HG03159 (cell line): Measurements from ENCODE around the gene LENG1.
"Not testable (repeated sequence)": the region's sequence is repeated elsewhere in the genome, so short reads cannot be mapped to it uniquely, and the experiment has no call there.

ENCODE experiments used
- ATAC-seq: cut with Tn5 transposase; IDR thresholded peaks from one replicate; pipeline ENCODE4 v1.9.1; 2021; ENCODE audit warnings: mild to moderate bottlenecking, moderate library complexity; ENCODE audit not compliant: unreplicated experiment

The LENG1 gene

DNA sequence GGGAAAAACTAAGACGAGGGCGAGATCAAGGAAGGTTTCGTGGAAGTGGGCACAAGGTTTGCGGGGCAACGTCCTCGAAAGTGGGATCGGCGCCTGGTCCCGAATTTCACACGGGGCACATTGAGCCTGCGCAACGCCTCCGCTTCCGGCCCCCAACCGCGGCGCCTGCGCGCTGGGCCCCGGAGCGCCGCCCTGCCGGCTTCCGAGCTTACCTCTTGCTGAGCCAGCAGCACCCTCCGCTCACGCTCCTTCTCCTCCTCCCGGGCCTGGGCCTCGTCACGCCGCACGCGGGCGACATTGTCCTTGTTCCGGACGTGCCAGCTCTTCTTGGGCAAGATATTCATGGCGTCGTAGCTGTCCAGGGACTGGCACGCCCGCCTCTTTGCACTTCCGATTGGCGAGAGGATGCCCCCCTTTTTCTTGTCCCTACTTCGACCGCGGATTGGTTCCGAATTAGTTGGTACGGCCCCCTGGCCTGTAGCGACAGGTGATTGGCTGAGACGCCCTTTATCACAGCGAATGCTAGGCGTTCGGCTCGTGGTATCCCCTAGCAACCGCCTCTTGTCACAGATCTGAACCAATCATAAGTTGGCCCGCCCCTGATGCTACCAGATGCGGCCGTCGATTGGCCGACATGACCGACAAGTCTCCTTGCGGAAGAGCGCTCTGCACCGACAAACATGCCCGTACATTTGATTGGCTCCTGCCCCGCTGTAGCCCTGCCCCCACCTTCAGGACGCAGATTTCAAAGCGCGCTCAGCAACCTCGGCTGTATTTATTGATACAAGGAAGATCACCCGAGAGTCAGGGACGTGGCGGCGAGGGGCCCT is at the start of gene LENG1:
Gene LENG1, minus strand, starts transcription at position 370 of the 830 bp plus-strand sequence. Its CDS starts 26 bp downstream, at position 344.
- peak; percentile 89 for ATAC-seq

DNA sequence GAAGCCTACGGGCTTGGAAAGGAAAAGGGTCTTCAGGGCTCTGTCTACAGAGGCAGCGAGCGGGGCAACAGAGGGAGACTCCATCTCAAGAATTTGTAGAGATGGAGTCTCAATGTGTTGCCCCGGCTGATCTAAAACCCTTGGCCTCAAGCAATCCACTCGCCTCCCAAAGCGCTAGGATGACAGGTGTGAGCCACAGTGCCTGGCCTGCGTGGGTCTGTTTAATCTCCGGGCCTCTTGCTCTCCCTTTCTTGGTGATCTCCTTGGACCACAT is 49.2 kb upstream of the LENG1 start:
- no peak for ATAC-seq

DNA sequence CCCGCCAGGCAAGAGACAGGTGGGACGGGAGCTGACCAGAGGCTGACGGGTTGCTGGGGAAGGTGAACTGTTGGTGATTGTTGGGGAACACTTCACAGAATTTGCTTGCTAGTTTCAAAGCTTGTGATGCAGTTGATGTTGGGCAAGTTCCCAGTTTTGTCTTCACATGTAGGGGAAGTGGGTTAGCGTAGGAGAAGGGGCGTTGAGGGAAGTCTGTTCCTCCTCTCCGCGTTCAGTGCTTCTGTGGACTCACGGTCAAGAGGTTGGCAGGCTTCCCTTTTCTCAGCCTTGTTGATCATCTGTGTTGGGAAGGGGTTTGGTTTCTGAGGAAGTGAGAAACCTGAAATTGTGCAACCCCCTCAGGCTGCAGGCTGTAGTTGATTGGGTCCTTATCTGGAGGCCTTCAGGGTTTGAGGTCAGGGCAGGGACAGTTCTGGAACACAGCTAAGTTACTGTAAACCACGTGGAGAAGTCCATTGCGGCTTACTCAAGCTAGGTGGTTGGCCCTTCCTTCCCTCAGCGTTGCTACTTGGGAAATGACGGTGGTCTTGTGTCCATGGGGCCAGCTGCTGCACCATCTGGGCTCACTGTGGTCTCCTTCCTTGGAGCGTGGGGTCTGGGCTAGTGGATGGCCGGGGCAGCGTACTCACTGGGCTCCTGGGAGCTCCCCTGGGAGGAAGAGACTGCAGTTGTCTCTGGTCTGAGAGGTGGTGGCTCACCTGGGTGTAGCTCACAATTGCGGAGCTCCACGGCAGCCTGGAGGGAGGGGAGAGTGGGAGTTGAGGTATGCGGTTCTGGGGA is 48.7 kb upstream of the LENG1 start:
- ATAC-seq = no peak

DNA sequence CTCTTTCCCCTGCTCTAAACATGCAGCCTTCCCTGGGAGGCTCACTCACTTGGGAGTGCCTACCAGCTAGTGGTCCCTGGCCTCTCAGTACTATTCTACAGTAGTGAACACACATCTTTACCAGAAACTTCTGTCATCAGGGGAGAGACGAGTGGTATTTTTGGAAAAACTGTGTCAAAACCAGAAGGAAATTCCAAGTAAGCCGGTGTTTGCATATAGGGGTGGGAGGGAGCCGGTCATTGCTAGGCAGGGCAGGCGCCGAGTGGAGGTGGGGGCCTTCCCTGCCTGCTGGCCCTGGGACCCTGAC is 48.1 kb upstream of the LENG1 start:
- no peak for ATAC-seq

DNA sequence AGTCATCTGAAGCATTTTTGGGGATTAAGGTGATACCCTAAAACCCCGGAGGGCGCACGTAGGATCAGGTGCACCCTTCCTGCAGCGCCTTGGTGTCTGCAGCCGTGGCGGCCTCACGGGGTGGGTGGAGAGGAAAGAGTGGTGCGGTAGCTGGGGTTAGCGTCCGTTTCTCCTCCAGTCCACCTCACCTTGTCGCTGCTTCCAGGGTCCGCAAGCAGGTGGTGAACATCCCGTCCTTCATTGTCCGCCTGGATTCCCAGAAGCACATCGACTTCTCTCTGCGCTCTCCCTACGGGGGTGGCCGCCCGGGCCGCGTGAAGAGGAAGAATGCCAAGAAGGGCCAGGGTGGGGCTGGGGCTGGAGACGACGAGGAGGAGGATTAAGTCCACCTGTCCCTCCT is 47.7 kb upstream of the LENG1 start:
- ATAC-seq = not testable (repeated sequence)

DNA sequence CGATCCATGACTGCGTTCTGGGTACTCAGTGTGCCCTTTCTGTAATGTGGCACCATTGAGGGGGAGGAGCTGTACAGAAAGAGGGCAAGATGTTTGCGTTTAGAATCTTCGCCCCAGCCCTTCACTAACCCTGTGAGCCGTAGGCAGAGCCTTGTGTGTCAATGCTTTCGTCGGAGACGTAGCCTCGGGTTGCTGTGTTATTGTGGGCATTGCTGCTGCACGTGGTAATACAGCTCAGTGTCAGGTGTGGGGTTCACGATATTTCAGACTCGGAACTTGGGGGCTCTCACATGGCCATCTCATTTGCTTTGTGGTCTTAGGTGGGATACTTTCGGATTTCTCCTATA is 47.3 kb upstream of the LENG1 start:
- no peak for ATAC-seq

DNA sequence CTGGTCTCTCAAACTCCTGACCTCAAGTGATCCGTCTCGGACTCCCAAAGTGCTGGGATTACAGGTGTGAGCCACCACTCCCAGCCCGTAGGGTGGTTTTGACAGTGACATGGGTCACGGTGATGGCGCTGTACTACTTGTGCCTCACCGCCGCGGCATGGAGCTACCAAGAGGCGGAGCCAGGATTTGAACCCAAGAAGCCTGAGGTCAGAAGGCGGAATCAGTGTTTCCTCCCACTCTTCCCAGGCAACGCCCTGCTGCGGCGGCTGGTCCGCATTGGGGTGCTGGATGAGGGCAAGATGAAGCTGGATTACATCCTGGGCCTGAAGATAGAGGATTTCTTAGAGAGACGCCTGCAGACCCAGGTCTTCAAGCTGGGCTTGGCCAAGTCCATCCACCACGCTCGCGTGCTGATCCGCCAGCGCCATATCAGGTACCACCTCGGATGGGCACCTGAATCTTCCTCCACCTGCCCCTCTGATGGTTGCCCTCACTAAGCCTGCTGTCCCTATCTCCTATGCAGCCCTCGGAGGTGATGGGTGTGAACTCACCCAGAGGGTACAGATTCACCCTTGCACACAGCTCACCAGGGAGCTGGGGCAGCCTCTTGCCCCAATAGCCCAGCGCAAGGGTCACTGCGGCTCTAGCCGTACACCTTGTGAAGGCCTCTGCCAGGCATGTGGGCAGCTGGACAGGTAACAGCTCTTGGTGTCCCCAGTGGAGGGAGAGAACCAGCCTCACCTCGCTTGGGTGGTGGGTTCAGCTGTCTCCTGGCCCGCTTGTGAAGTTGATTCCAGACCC is 46.7 kb upstream of the LENG1 start:
- ATAC-seq = no peak

DNA sequence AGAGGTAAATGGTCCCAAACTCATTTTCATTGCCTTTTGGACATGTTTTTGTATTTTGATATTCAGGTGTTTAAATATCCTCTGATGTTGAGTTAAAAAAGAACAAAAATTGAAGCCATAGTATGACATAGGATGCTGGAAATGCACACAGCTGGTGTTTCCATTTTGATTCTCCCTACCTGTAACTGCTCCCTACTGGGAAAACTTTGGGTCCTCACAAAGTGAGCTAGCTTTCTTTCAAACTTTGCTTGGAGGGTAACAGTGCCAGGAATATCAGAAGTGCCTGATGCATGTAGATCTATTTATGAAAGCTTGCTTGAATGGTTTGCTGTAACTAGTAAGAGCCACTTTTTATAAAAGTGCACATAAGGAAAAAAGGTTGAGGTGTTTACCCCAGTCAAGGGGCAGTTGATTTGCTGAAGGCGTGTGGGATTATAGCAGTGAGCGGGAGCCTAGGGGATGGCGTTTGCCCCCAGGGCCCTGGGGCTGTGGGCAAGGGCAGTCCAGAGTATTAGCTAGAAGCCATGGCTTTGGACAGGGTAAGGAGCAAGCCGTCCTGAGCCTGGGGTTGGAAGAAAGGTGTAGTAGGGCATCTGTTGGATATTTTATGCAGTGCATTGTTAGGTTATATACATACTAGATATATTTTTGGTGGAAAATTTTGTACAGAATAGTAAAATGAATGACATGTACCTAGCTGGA is 45.4 kb upstream of the LENG1 start:
- ATAC-seq = no peak

DNA sequence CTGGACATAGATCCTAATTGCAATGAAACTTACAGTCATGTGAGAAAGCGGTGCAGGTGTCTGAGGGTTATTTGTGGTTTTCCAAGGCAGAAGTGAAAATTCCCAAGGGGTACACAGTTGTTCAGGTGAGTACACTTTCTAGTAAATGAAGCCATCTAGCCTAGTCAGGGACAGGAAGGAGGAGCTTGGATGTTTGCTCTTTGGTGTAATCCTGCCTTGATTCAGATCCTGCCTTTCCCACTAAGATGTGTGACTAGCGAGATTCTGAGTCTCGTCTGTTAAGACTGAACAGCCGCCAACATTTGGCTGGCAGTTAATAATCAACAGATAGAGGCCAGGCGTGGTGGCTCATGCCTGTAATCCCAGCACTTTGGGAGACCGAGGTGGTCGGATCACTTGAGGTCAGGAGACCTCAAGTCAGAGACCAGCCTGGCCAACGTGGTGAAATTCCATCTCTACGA is 43.7 kb upstream of the LENG1 start:
- ATAC-seq = no peak

DNA sequence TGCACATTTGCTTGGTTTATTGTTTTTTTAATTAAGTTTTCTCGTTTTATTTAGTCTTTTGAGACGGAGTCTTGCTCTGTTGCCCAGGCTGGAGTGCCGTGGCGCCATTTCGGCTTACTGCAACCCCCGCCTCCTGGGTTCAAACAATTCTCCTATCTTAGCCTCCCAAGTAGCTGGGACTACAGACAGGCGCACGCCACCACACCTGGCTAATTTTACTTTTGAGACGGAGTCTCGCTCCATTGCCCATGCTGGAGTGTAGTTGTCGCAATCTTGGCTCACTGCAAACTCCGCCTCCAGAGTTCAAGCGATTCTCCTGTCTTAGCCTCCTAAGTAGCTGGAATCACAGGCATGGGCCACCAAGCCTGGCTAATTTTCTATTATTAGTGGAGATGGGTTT is 42.5 kb upstream of the LENG1 start:
- no peak for ATAC-seq

DNA sequence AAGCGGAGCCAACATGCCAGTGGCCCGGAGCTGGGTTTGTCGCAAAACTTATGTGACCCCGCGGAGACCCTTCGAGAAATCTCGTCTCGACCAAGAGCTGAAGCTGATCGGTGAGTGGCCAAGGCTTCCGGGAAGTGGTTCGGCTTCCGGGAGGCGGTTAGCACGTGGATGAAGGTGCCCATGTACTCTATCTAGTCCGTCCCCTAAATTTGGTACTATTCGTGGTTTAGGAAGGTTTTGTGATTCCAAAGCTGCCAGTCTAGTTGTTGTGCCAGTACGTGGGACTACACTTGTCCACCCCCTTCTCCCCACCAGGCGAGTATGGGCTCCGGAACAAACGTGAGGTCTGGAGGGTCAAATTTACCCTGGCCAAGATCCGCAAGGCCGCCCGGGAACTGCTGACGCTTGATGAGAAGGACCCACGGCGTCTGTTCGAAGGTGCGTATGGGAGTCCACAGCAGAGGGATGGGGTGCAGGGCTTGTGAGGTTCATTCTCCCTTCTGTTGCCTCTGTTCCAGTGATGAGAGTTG is 41.7 kb upstream of the LENG1 start:
- no peak for ATAC-seq

DNA sequence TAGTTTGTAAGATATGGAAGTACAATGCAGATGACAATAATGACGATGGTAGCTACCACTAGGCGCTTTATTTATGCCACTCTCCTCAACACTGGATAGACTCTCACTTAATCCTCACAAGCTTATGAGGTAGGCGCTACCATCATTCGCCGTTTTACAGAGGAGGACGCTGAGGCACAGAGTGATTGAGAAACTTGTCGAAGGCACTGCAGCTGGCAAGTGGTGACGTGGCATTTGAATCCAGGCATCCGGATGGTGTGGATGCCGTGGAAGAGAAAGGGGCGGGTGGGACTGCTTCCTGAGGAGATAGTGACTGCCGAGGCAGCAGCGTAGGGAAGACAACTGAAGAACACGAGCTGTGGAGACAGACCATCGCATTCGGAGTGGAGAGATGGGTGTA is 39.9 kb upstream of the LENG1 start:
- no peak for ATAC-seq

DNA sequence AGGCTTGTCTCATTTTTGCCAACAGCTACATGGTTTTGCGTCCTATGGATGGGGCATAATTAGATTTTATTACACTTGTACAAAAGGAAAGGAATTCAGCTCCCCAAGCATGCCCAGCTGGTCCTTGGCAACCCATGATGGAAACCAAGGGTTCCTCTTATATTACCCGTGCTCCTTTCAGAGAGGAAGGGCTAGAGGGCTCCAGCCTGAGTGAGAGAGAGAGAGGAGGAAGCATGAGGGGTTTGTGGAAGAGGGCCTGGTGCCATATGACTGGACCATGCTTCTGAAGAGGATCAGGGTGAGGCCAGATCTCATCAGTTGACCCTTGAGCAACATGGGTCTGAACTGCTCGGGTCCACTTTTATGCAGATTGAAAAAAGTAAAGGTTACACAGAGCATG is 37.6 kb upstream of the LENG1 start:
- ATAC-seq = no peak

DNA sequence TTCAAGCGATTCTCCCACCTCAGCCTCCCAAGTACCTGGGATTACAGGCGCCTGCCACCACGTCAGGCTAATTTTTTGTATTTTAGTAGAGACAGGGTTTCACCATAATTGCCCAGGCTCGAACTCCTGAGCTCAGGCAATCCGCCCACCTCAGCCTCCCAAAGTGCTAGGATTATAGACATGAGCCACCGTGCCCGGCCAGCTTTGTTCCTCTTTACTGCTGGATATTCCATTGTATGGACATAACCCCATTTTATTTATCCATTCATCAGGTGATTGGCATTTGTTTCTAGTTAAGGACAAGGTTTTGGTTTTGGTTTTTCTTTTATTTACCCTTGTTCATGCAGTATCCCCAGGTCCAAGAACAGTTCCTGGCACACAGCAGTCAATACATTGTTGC is 37.0 kb upstream of the LENG1 start:
- no peak for ATAC-seq

DNA sequence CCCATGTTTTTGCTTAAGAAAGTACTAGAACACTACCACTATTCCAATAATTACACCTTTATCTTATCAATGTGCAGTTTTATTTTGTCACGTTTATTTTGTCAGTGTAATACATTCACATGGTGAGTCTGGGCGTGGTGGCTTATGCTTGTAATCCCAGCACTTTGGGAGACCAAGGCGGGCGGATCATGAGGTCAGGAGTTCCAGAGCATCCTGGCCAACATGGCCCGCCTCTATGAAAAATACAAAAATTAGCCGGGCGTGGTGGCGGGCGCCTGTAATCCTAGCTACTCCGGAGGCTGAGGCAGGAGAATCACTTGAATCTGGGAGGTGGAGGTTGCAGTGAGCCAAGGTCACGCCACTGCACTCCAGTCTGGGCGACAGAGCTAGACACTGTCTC is 34.9 kb upstream of the LENG1 start:
- ATAC-seq = not testable (repeated sequence)

DNA sequence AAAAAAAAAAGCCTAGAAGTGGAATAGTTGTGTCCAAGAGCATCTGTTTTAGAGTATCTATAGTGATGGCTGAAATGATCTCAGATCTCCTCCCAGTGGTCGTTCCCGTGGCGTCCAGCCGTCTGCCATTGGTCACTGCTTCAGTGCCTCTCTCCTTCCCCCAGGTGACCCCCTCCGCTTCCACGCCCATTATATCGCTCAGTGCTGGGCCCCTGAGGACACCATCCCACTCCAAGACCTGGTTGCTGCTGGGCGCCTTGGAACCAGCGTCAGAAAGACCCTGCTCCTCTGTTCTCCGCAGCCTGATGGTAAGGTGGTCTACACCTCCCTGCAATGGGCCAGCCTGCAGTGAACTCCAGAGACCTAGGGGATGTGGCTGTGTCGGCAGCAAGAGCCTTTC is 33.5 kb upstream of the LENG1 start:
- no peak for ATAC-seq

DNA sequence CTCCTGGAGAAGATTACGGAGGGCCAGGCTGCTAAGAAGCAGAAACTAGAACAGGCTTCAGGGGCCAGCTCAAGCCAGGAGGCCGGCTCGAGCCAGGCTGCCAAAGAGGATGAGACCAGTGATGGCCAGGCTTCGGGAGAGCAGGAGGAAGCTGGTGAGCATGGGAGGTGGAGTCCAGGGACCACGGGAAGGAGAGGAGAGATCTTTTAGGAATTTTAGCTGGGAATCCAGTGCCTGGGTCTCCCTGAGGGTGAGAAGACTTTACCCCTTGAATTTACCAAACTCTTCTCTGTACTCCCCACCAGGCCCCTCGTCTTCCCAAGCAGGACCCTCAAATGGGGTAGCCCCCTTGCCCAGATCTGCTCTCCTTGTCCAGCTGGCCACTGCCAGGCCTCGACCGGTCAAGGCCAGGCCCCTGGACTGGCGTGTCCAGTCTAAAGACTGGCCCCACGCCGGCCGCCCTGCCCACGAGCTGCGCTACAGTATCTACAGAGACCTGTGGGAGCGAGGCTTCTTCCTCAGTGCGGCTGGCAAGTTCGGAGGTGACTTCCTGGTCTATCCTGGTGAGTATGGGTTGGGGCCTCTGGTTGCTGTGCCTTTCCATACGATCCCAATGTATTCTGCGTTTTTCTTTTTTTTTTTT is 32.4 kb upstream of the LENG1 start:
- ATAC-seq = no peak

DNA sequence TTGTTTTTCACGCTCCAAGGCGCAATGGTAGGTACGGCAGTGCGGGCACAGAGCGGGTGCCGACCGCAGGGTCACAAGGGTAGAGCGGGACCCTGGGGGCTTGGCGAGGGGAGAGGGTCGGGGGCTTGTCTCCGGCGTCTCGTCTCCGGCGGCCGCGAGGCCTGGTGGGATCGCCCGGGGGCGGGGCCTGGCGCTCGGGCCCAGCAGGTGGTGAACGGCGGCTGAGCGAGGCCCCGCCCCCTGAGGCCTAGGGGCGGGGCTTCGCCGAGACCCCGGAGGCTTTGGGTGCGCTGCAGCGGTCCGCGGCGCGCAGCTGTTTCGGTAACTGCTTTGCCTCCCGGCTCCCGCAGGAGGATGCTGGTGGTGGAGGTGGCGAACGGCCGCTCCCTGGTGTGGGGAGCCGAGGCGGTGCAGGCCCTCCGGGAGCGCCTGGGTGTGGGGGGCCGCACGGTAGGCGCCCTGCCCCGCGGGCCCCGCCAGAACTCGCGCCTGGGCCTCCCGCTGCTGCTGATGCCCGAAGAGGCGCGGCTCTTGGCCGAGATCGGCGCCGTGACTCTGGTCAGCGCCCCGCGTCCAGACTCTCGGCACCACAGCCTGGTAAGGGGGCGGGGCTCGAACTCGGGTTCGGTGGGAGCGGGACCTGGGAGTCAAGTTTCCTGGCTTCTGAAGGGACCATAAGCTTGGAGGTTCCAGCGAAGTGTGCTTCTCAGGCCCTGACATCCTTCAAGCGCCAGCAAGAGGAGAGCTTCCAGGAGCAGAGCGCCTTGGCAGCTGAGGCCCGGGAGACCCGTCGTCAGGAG is 31.7 kb upstream of the LENG1 start, which contains the start of gene TSEN34:
Gene TSEN34, plus strand, starts transcription at position 298 of the 800 bp plus-strand sequence. Its CDS starts 57 bp downstream, at position 355.
- peak; percentile 27 for ATAC-seq

DNA sequence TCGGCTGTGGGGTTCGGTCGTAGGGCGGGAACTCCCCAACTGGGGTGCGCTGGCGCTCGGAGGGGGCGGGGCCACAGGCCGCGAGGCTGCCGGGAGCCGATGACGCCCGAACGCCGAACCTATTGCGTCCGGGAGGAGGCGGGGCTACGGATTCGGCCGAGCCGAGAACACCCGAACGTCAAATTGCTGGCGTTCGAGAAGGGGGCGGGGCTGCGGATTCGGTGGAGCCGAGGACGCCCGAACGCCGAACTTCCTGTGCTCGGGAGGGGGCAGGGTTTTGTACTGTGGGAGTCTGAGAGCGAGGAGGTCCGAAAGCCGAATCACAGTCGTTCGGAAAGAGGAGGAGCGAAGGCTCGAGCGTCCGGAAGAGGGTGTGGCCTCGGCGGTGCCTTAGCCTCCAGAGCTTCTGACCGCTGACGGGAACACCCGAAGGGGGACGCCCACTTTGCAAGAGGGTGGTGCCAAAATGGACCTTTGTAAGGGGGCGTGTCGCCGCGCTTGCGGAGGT is 31.0 kb upstream of the LENG1 start:
- ATAC-seq = peak; percentile 45
